H1 (cell line): ENCODE results near the gene OPALIN. TPM values are rescaled to one million over a fixed set of nuclear protein-coding genes. Genes with fewer than 3 reads are reported as not detected.
A peak's percentile ranks its signal among the peaks of the same experiment; 100 is the strongest.

Experiments used
- KDM5A ChIP-seq: fragments of 200-600 bp; IDR thresholded peaks from 2 replicates; pipeline ENCODE4 v1.7.1; 2012; ENCODE audit warnings: mild to moderate bottlenecking, low read length, inconsistent platforms, mixed read lengths
- NANOG ChIP-seq: IDR thresholded peaks from 2 replicates; pipeline ENCODE4 v1.6.1; 2011; ENCODE audit warnings: low read length, low read depth, mild to moderate bottlenecking, inconsistent platforms; ENCODE audit not compliant: insufficient read depth, poor library complexity, severe bottlenecking
- RAD21 ChIP-seq, 2 experiments: IDR thresholded peaks in 1 of 2; conservative IDR thresholded peaks in 1 of 2; 2 replicates each; pipeline ENCODE4 v1.6.1; 2011; ENCODE audit warnings: low read depth in 2 of 2, low read length in 2 of 2, improper control_type of control experiment in 1 of 2, inconsistent platforms in 1 of 2, mild to moderate bottlenecking in 1 of 2, moderate library complexity in 1 of 2
- polyA plus RNA-seq, 7 experiments: library from polyadenylated mRNA; depleted of rRNA in 3 of 7; stranded (reverse) in 5 of 7; unstranded in 2 of 7; fragments of >200 nt in 5 of 7; fragments of 200-250 nt in 2 of 7; gene quantifications; 1 replicate in 5 of 7; 2 replicates in 1 of 7; 4 replicates in 1 of 7; pipeline versions ENCODE4 v1.2.1 to v1.2.3, GENCODE V29; 2011 to 2013; ENCODE audit warnings: missing spikeins in 2 of 7, mixed read lengths in 2 of 7
- total RNA-seq: library from RNA; stranded (reverse); fragmentation: NEBNext Ultra II Directional; extraction: Animal tissue kit (Norgen Biotek cat#: 25700); gene quantifications from 2 replicates; pipeline ENCODE4 v1.2.1, GENCODE V29; 2021
- TF ChIP-seq, protein P1 (sequence below): fragments of 300-600 bp; sonication (generic); IDR thresholded peaks from 2 replicates; pipeline ENCODE4 v1.7.1; 2012; ENCODE audit warnings: low read length, moderate library complexity, mild to moderate bottlenecking, inconsistent platforms; ENCODE audit not compliant: insufficient replicate concordance
- TF ChIP-seq, protein P2 (sequence below), 3 experiments: IDR thresholded peaks; 1 replicate in 2 of 3; 2 replicates in 1 of 3; pipeline versions ENCODE4 v1.5.1 to v1.6.1; 2011; ENCODE audit warnings: low read length in 3 of 3, mild to moderate bottlenecking in 3 of 3, inconsistent platforms in 2 of 3, low read depth in 1 of 3, moderate library complexity in 1 of 3; ENCODE audit not compliant: insufficient read depth in 1 of 3; ENCODE audit errors: control extremely low read depth in 1 of 3

The OPALIN gene
- total and polyA plus RNA-seq, 2 of the 8 experiments (the other 6 are each of a cell fraction or from before 2014, with no cell fraction given) = 0.03 TPM; not detected in 1

DNA sequence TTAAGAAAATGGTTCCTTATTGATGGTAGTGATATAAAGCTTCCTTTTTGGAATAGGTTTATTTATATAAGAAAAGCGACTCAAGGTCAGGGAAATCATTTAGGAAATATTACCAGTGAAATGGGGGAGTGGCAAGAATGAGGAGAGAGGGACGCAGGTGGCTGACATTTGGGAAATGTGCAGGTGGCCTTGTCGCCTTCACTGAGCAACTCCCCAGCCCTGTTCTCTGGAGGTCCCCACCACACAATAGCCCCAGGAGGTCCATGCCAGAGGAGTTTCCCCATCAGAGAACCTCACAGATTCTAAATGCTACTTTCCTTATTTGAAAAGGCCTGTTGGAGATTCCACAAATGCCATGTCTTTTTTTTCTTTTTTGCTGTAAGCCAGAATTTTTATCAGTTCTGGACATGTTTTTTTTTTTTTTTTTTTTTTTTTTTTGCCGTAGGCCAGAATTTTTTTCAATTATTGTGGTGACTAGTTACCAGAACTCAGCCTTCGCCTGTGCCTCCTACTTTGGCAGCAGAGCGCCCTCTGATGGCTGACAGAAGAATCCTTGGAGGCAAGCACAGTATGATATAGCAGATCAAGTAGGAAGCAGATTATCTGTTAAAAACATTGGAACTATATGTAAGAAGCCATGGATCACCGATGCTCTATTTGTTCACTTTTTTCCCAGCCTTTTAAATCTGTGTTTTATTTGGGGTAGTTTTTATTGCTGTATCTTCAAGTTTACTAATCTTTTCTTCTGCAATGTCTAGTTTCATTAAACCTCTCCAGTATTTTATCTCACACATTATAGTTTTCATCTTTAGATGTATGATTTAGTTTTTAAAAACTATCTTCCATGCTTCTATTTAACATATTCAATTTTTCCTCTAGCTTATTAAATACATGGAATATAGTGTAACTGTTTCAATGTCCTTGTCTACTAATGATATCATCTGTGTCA is 18.6 kb downstream of the OPALIN start (continued):
- TF ChIP-seq, protein P1, sequence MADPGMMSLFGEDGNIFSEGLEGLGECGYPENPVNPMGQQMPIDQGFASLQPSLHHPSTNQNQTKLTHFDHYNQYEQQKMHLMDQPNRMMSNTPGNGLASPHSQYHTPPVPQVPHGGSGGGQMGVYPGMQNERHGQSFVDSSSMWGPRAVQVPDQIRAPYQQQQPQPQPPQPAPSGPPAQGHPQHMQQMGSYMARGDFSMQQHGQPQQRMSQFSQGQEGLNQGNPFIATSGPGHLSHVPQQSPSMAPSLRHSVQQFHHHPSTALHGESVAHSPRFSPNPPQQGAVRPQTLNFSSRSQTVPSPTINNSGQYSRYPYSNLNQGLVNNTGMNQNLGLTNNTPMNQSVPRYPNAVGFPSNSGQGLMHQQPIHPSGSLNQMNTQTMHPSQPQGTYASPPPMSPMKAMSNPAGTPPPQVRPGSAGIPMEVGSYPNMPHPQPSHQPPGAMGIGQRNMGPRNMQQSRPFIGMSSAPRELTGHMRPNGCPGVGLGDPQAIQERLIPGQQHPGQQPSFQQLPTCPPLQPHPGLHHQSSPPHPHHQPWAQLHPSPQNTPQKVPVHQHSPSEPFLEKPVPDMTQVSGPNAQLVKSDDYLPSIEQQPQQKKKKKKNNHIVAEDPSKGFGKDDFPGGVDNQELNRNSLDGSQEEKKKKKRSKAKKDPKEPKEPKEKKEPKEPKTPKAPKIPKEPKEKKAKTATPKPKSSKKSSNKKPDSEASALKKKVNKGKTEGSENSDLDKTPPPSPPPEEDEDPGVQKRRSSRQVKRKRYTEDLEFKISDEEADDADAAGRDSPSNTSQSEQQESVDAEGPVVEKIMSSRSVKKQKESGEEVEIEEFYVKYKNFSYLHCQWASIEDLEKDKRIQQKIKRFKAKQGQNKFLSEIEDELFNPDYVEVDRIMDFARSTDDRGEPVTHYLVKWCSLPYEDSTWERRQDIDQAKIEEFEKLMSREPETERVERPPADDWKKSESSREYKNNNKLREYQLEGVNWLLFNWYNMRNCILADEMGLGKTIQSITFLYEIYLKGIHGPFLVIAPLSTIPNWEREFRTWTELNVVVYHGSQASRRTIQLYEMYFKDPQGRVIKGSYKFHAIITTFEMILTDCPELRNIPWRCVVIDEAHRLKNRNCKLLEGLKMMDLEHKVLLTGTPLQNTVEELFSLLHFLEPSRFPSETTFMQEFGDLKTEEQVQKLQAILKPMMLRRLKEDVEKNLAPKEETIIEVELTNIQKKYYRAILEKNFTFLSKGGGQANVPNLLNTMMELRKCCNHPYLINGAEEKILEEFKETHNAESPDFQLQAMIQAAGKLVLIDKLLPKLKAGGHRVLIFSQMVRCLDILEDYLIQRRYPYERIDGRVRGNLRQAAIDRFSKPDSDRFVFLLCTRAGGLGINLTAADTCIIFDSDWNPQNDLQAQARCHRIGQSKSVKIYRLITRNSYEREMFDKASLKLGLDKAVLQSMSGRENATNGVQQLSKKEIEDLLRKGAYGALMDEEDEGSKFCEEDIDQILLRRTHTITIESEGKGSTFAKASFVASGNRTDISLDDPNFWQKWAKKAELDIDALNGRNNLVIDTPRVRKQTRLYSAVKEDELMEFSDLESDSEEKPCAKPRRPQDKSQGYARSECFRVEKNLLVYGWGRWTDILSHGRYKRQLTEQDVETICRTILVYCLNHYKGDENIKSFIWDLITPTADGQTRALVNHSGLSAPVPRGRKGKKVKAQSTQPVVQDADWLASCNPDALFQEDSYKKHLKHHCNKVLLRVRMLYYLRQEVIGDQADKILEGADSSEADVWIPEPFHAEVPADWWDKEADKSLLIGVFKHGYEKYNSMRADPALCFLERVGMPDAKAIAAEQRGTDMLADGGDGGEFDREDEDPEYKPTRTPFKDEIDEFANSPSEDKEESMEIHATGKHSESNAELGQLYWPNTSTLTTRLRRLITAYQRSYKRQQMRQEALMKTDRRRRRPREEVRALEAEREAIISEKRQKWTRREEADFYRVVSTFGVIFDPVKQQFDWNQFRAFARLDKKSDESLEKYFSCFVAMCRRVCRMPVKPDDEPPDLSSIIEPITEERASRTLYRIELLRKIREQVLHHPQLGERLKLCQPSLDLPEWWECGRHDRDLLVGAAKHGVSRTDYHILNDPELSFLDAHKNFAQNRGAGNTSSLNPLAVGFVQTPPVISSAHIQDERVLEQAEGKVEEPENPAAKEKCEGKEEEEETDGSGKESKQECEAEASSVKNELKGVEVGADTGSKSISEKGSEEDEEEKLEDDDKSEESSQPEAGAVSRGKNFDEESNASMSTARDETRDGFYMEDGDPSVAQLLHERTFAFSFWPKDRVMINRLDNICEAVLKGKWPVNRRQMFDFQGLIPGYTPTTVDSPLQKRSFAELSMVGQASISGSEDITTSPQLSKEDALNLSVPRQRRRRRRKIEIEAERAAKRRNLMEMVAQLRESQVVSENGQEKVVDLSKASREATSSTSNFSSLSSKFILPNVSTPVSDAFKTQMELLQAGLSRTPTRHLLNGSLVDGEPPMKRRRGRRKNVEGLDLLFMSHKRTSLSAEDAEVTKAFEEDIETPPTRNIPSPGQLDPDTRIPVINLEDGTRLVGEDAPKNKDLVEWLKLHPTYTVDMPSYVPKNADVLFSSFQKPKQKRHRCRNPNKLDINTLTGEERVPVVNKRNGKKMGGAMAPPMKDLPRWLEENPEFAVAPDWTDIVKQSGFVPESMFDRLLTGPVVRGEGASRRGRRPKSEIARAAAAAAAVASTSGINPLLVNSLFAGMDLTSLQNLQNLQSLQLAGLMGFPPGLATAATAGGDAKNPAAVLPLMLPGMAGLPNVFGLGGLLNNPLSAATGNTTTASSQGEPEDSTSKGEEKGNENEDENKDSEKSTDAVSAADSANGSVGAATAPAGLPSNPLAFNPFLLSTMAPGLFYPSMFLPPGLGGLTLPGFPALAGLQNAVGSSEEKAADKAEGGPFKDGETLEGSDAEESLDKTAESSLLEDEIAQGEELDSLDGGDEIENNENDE = no peak
- TF ChIP-seq RAD21 (IDR thresholded peaks at IDR 0.05 in 1 of 2, conservative IDR thresholded peaks at IDR 0.05 in 1 of 2; ENCODE audit: low read depth in 2 of 2, low read length in 2 of 2) (peak; percentile 70 to 75), NANOG (no peak), KDM5A (no peak)
- TF ChIP-seq, protein P2, sequence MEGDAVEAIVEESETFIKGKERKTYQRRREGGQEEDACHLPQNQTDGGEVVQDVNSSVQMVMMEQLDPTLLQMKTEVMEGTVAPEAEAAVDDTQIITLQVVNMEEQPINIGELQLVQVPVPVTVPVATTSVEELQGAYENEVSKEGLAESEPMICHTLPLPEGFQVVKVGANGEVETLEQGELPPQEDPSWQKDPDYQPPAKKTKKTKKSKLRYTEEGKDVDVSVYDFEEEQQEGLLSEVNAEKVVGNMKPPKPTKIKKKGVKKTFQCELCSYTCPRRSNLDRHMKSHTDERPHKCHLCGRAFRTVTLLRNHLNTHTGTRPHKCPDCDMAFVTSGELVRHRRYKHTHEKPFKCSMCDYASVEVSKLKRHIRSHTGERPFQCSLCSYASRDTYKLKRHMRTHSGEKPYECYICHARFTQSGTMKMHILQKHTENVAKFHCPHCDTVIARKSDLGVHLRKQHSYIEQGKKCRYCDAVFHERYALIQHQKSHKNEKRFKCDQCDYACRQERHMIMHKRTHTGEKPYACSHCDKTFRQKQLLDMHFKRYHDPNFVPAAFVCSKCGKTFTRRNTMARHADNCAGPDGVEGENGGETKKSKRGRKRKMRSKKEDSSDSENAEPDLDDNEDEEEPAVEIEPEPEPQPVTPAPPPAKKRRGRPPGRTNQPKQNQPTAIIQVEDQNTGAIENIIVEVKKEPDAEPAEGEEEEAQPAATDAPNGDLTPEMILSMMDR (IDR thresholded peaks at IDR 0.05; ENCODE audit: control extremely low read depth in 1 of 3, insufficient read depth in 1 of 3, low read depth in 1 of 3, low read length in 3 of 3) = peak; percentile 71 to 80 (median 80)
